Esophagus muscularis mucosa (tissue), 4 donors: ENCODE measurements around the gene VEGFC. TPM values are rescaled to one million over a fixed set of nuclear protein-coding genes. Genes with fewer than 3 reads are reported as not detected.

Experiments
- DNase-seq: peaks from one replicate; pipeline ENCODE4 v3.0.0-alpha.2; 2017; ENCODE audit errors: extremely low spot score
- H3K27ac ChIP-seq, 4 donors: fragments of 200-600 bp; sonication (generic); replicated peaks in 1 of 4; 1 replicate in 3 of 4; 2 replicates in 1 of 4; pipeline ENCODE4 v1.5.1; 2016 to 2019; ENCODE audit warnings: mild to moderate bottlenecking in 1 of 4
- H3K27me3 ChIP-seq, 4 donors: fragments of 200-600 bp; sonication (generic); one replicate each; pipeline versions ENCODE4 v1.5.1 to v1.6.0; 2016 to 2019
- H3K36me3 ChIP-seq, 4 donors: fragments of 200-600 bp; sonication (generic); one replicate each; pipeline ENCODE4 v1.5.1; 2016 to 2019
- H3K4me1 ChIP-seq, 4 donors: fragments of 200-600 bp; sonication (generic); one replicate each; pipeline ENCODE4 v1.5.1; 2016 to 2019
- H3K4me3 ChIP-seq, 4 donors: fragments of 200-600 bp; sonication (generic); 1 replicate in 2 of 4; 2 replicates in 2 of 4; pipeline ENCODE4 v1.5.1; 2016 to 2019; ENCODE audit warnings: mild to moderate bottlenecking in 4 of 4, moderate library complexity in 1 of 4
- H3K9me3 ChIP-seq, 4 donors: fragments of 200-600 bp; sonication (generic); 1 replicate in 3 of 4; 2 replicates in 1 of 4; pipeline ENCODE4 v1.5.1; 2016 to 2019
- EP300 ChIP-seq: sonication (generic); formaldehyde crosslinking; IDR thresholded peaks from one replicate; pipeline ENCODE4 v1.6.1; 2017; ENCODE audit warnings: antibody characterized with exemption
- POLR2A ChIP-seq: fragments of 450-650 bp; IDR thresholded peaks from one replicate; pipeline ENCODE4 v1.6.1; 2017; ENCODE audit warnings: antibody characterized with exemption, moderate library complexity, mild to moderate bottlenecking, low read depth
- POLR2AphosphoS5 ChIP-seq, 2 donors: sonication (generic); formaldehyde crosslinking; IDR thresholded peaks; one replicate each; pipeline ENCODE4 v1.6.1; 2017; ENCODE audit warnings: antibody characterized with exemption in 2 of 2
- WGBS: methylation state at CpG from one replicate; pipeline ENCODE4 v1.1.5; 2018; 5-methylcytosine and 5-hydroxymethylcytosine counted together
- intact Hi-C: fragments of 100-400 bp; cut with DNase I; formaldehyde crosslinking; loops from one replicate; pipeline ENCODE4 v1.15.1; 2023
- total RNA-seq, 4 donors: library from RNA; depleted of rRNA; stranded (reverse); fragments of >200 nt; gene quantifications; one replicate each; pipeline versions ENCODE4 v1.1.0 to v1.2.1, GENCODE V29; 2016
- TF ChIP-seq, protein P1 (sequence below), 3 experiments: fragments of 200-600 bp in 2 of 3; fragments of 450-650 bp in 1 of 3; sonication (generic) in 2 of 3; IDR thresholded peaks; one replicate each; pipeline ENCODE4 v1.5.1; 2017 to 2019; ENCODE audit warnings: antibody characterized with exemption in 3 of 3, mild to moderate bottlenecking in 2 of 3, moderate library complexity in 1 of 3

Gene VEGFC
- total RNA-seq, 4 donors from 2014 or later, result 4.2 to 10.3 (median 6.9) TPM

DNA sequence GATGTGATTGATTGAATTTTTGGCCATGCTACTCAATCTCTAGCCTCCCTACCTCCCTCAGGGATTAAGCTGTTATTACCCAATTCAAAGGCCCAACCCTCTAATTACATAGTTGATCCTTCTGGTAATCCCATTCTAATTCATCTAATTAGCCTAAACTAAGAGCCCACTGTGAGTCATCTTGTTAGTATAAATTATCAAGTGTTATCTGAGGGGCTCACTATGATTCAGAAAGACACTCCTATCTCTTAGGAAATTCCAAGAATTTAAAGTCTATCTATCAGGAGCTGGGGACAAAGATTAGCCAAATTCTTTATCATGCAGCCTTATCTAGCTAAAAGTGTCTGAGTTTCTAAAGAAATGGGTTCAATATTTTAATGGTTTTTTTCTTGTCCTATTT, 32.9 kb upstream of the VEGFC start:
- no peaks in the 10 kb centered on the region for H3K36me3 ChIP-seq
- intact Hi-C loops, result no loop called here

DNA sequence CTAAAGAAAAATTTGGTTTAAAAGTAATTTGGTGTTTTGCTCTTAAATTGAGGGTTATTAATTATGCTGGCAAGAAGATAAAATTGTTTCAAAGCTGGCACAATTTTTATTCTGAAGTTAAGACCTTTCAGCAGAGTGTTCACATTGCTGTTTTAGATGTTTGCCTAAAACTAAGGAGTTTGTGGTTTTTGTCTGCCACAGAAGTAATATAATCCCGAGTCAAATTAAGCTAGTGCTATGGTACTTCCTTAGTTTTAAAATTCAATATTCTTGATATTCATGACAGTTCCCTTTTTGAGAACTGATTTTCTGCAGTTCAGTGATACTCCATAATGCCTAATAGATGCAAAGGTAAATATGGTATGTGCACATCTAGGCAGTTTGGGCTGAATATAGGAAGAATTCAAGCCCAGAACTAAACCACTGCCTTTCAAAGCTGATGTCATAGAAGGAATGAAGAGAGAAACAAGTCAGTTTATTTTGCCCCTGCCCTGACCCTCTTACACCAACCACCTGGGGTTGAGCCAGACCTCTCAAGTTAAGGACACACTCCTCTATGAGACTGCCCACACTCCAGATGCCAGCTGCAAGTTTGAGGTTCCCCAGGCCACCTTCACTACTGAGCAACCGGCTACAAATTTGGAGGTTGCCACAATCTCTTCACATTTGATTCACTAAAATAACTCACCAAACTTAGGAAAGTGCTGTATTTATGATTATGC, 32.1 kb upstream of the VEGFC start:
- Histone ChIP-seq H3K27me3 (no peaks in the 10 kb centered on the region), H3K9me3 (no peaks in the 10 kb centered on the region), H3K27ac (no peak overlapping the region), H3K4me3 (no peak overlapping the region), H3K4me1 (no peaks in the 10 kb centered on the region), H3K36me3 (no peaks in the 10 kb centered on the region)
- WGBS, result 83% methylated on average over 2 of the region's 2 CpGs
- no peak for DNase-seq
- intact Hi-C loops, result no loop called here
- TF ChIP-seq POLR2A, result no peak
- no peak for TF ChIP-seq EP300
- TF ChIP-seq, protein P1, sequence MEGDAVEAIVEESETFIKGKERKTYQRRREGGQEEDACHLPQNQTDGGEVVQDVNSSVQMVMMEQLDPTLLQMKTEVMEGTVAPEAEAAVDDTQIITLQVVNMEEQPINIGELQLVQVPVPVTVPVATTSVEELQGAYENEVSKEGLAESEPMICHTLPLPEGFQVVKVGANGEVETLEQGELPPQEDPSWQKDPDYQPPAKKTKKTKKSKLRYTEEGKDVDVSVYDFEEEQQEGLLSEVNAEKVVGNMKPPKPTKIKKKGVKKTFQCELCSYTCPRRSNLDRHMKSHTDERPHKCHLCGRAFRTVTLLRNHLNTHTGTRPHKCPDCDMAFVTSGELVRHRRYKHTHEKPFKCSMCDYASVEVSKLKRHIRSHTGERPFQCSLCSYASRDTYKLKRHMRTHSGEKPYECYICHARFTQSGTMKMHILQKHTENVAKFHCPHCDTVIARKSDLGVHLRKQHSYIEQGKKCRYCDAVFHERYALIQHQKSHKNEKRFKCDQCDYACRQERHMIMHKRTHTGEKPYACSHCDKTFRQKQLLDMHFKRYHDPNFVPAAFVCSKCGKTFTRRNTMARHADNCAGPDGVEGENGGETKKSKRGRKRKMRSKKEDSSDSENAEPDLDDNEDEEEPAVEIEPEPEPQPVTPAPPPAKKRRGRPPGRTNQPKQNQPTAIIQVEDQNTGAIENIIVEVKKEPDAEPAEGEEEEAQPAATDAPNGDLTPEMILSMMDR (IDR thresholded peaks at IDR 0.05), result no peak
- TF ChIP-seq POLR2AphosphoS5 (IDR thresholded peaks at IDR 0.05), result no peak

More for the DNA sequence above, 32.9 kb upstream of the VEGFC start:
- Histone ChIP-seq H3K4me3 (no peak overlapping the region), H3K27me3 (no peaks in the 10 kb centered on the region), H3K27ac (no peak overlapping the region), H3K9me3 (no peaks in the 10 kb centered on the region), H3K4me1 (peaks cover 0 to under 1% (median 0%) of the 10 kb centered on the region in 4 donors)
- no peak for DNase-seq
- no peak for TF ChIP-seq POLR2AphosphoS5 (IDR thresholded peaks at IDR 0.05)
- TF ChIP-seq POLR2A, result no peak
- TF ChIP-seq, protein P1 (IDR thresholded peaks at IDR 0.05), result no peak
- TF ChIP-seq EP300, result no peak

DNA sequence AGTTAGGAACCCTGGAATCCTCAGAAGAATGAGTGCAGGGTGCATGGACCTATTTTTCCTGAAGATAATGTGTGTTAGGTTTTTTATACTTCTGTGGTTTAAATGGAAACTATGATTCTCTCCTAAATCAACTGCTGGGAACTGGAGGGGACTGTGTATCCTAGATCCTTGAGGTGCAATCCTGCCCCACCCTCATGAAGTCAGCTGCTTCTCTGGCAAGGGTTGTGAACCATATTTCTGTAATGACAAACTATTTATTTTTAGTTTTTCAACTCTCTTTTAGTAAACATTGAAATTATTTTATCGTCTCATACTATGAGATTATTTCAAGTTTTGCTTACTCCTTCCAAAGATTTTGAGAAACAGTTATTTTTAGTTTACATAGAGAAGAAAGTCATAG, 25.8 kb upstream of the VEGFC start:
- Histone ChIP-seq H3K27ac (no peak overlapping the region), H3K27me3 (no peaks in the 10 kb centered on the region), H3K36me3 (no peaks in the 10 kb centered on the region), H3K4me3 (no peak overlapping the region), H3K4me1 (no peaks in the 10 kb centered on the region), H3K9me3 (no peaks in the 10 kb centered on the region)
- WGBS, result 51% methylated on average over 1 of the region's 1 CpG
- TF ChIP-seq, protein P1 (IDR thresholded peaks at IDR 0.05), result no peak
- no peak for TF ChIP-seq POLR2A
- no peak for TF ChIP-seq POLR2AphosphoS5 (IDR thresholded peaks at IDR 0.05)
- DNase-seq, result no peak
- intact Hi-C loops, result no loop called here

DNA sequence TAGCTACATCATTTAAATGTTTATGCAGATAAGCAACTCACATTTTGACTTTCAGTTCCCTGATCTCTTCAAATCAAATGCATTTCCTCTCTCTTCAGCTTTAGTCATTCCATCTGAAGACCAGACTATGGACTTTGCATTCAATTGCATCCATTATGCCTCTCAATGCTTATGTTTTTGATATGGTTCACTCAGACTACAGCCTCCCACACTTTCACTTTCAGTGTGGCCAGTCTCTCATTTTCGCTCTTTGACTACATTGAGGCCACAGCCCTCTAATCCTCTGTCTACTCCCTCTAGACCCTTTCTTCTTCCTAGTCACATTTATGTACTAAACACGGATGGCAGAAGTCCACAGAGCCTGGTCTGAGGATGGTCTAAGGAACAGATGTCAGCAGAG, 24.5 kb upstream of the VEGFC start:
- intact Hi-C loops, result no loop called here
- 88% methylated on average over 2 of the region's 2 CpGs for WGBS
- no peak for DNase-seq
- no peak for TF ChIP-seq POLR2AphosphoS5 (IDR thresholded peaks at IDR 0.05)
- TF ChIP-seq, protein P1 (IDR thresholded peaks at IDR 0.05), result no peak
- no peak for TF ChIP-seq POLR2A
- TF ChIP-seq EP300, result no peak
- H3K27ac ChIP-seq, result no peak overlapping the region
- no peak overlapping the region for H3K4me3 ChIP-seq
- H3K27me3 ChIP-seq, result no peaks in the 10 kb centered on the region
- no peaks in the 10 kb centered on the region for H3K4me1 ChIP-seq
- H3K9me3 ChIP-seq, result no peaks in the 10 kb centered on the region
- no peaks in the 10 kb centered on the region for H3K36me3 ChIP-seq

DNA sequence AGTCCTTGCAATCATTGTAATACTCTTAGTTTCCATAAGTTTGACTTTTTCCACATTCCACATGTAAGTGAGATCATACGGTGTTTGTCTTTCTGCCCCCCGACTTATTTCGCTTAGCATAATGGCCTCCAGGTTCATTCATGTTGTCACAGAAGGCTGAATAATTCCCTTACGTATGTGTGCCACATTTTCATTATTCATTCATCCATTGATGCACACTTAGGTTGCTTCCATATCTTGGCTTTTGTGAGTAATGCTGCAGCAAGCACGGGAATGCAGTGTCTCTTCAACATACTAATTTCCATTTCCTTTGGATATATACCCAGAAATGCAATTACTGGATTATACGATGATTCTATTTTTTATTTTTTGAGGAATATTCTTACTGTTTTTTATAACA, 22.0 kb upstream of the VEGFC start:
- Histone ChIP-seq H3K4me3 (no peak overlapping the region), H3K27ac (no peak overlapping the region), H3K27me3 (no peaks in the 10 kb centered on the region), H3K4me1 (no peaks in the 10 kb centered on the region), H3K36me3 (no peaks in the 10 kb centered on the region), H3K9me3 (no peaks in the 10 kb centered on the region)
- whole genome bisulfite sequencing, result 83% methylated on average over 6 of the region's 6 CpGs
- intact Hi-C loops, result no loop called here
- DNase-seq, result no peak
- TF ChIP-seq, protein P1 (IDR thresholded peaks at IDR 0.05), result no peak
- TF ChIP-seq POLR2A (no peak), EP300 (no peak), POLR2AphosphoS5 (IDR thresholded peaks at IDR 0.05) (no peak)
